SK-N-SH treated with all-trans-retinoic acid at 6 μM for 48 hours (cell line): Measurements from ENCODE around the gene PRKCZ.
"Not testable (repeated sequence)": the region's sequence is repeated elsewhere in the genome, so short reads cannot be mapped to it uniquely, and the experiment has no call there.

Experiments used
- ATAC-seq: fragments of 200-7000 bp; cut with Tn5 transposase; 3 replicates; pipeline ENCODE4 v1.9.1; 2020; ENCODE audit warnings: mild to moderate bottlenecking, moderate library complexity
- BACH2 ChIP-seq: fragments of 250-450 bp; sonication (Bioruptor Pico); IDR thresholded peaks from 2 replicates; pipeline ENCODE4 v1.9.0; 2021; ENCODE audit warnings: mild to moderate bottlenecking, borderline replicate concordance
- ISL1 ChIP-seq: fragments of 250-450 bp; sonication (Bioruptor Pico); IDR thresholded peaks from 2 replicates; pipeline ENCODE4 v2.1.2; 2022; ENCODE audit warnings: mild to moderate bottlenecking, moderate library complexity
- OSR1 ChIP-seq: fragments of 250-450 bp; sonication (Bioruptor Pico); IDR thresholded peaks from 2 replicates; pipeline ENCODE4 v1.8.0; 2022; ENCODE audit warnings: moderate library complexity, mild to moderate bottlenecking, inconsistent platforms
- POU6F1 ChIP-seq: fragments of 250-450 bp; sonication (Bioruptor Pico); IDR thresholded peaks from 2 replicates; pipeline ENCODE4 v1.8.0; 2021; ENCODE audit warnings: low read depth, mild to moderate bottlenecking, moderate library complexity, borderline replicate concordance
- PPARA ChIP-seq: fragments of 250-450 bp; sonication (Bioruptor Pico); IDR thresholded peaks from 2 replicates; pipeline ENCODE4 v1.5.0; 2020; ENCODE audit warnings: mild to moderate bottlenecking, borderline replicate concordance
- RARB ChIP-seq: fragments of 250-450 bp; sonication (Bioruptor Pico); IDR thresholded peaks from 2 replicates; pipeline ENCODE4 v1.8.0; 2021; ENCODE audit warnings: mild to moderate bottlenecking, moderate library complexity
- SNAI2 ChIP-seq: fragments of 250-450 bp; sonication (Bioruptor Pico); IDR thresholded peaks from 2 replicates; pipeline ENCODE4 v1.5.0; 2020; ENCODE audit warnings: mild to moderate bottlenecking, moderate library complexity
- TCF4 ChIP-seq: fragments of 250-450 bp; sonication (Bioruptor Pico); IDR thresholded peaks from 2 replicates; pipeline ENCODE4 v1.8.0; 2021; ENCODE audit warnings: mild to moderate bottlenecking, moderate library complexity, borderline replicate concordance
- TOX ChIP-seq: fragments of 250-450 bp; sonication (Bioruptor Pico); IDR thresholded peaks from 2 replicates; pipeline ENCODE4 v1.8.0; 2021; ENCODE audit warnings: mild to moderate bottlenecking, moderate library complexity, borderline replicate concordance
- ZFP3 ChIP-seq: fragments of 250-450 bp; sonication (Bioruptor Pico); IDR thresholded peaks from 2 replicates; pipeline ENCODE4 v1.5.0; 2020; ENCODE audit warnings: mild to moderate bottlenecking, moderate library complexity
- ZFP30 ChIP-seq: fragments of 450-650 bp; formaldehyde crosslinking; IDR thresholded peaks from 2 replicates; pipeline ENCODE4 v1.5.0; 2022; ENCODE audit warnings: mild to moderate bottlenecking, moderate library complexity
- ZNF565 ChIP-seq: fragments of 450-650 bp; formaldehyde crosslinking; conservative IDR thresholded peaks from 2 replicates; pipeline ENCODE4 v1.5.0; 2020; ENCODE audit warnings: low read depth, mild to moderate bottlenecking, moderate library complexity
- TF ChIP-seq, protein P1 (sequence below): fragments of 250-450 bp; sonication (Bioruptor Pico); IDR thresholded peaks from 2 replicates; pipeline ENCODE4 v1.5.0; 2020; ENCODE audit warnings: mild to moderate bottlenecking, moderate library complexity
- TF ChIP-seq, protein P2 (sequence below): fragments of 250-450 bp; sonication (Bioruptor Pico); IDR thresholded peaks from 2 replicates; pipeline ENCODE4 v1.5.1; 2021; ENCODE audit warnings: mild to moderate bottlenecking, moderate library complexity
- TF ChIP-seq, protein P3 (sequence below): fragments of 250-450 bp; sonication (Bioruptor Pico); IDR thresholded peaks from 2 replicates; pipeline ENCODE4 v1.8.0; 2020; ENCODE audit warnings: mild to moderate bottlenecking, moderate library complexity, borderline replicate concordance

Gene PRKCZ

GRCh38 chr1:2113620-2114135 lies 63.5 kb downstream of the PRKCZ start:
- no peak for ATAC-seq
- TF ChIP-seq RARB (CRISPR knock-in tag) (no peak), OSR1 (CRISPR knock-in tag) (no peak), SNAI2 (no peak), ZFP3 (CRISPR knock-in tag) (no peak)
- TF ChIP-seq, protein P1, sequence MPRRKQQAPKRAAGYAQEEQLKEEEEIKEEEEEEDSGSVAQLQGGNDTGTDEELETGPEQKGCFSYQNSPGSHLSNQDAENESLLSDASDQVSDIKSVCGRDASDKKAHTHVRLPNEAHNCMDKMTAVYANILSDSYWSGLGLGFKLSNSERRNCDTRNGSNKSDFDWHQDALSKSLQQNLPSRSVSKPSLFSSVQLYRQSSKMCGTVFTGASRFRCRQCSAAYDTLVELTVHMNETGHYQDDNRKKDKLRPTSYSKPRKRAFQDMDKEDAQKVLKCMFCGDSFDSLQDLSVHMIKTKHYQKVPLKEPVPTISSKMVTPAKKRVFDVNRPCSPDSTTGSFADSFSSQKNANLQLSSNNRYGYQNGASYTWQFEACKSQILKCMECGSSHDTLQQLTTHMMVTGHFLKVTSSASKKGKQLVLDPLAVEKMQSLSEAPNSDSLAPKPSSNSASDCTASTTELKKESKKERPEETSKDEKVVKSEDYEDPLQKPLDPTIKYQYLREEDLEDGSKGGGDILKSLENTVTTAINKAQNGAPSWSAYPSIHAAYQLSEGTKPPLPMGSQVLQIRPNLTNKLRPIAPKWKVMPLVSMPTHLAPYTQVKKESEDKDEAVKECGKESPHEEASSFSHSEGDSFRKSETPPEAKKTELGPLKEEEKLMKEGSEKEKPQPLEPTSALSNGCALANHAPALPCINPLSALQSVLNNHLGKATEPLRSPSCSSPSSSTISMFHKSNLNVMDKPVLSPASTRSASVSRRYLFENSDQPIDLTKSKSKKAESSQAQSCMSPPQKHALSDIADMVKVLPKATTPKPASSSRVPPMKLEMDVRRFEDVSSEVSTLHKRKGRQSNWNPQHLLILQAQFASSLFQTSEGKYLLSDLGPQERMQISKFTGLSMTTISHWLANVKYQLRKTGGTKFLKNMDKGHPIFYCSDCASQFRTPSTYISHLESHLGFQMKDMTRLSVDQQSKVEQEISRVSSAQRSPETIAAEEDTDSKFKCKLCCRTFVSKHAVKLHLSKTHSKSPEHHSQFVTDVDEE (CRISPR knock-in tag) = no peak
- TF ChIP-seq, protein P2, sequence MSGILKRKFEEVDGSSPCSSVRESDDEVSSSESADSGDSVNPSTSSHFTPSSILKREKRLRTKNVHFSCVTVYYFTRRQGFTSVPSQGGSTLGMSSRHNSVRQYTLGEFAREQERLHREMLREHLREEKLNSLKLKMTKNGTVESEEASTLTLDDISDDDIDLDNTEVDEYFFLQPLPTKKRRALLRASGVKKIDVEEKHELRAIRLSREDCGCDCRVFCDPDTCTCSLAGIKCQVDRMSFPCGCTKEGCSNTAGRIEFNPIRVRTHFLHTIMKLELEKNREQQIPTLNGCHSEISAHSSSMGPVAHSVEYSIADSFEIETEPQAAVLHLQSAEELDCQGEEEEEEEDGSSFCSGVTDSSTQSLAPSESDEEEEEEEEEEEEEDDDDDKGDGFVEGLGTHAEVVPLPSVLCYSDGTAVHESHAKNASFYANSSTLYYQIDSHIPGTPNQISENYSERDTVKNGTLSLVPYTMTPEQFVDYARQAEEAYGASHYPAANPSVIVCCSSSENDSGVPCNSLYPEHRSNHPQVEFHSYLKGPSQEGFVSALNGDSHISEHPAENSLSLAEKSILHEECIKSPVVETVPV (CRISPR knock-in tag) = no peak
- TF ChIP-seq, protein P3, sequence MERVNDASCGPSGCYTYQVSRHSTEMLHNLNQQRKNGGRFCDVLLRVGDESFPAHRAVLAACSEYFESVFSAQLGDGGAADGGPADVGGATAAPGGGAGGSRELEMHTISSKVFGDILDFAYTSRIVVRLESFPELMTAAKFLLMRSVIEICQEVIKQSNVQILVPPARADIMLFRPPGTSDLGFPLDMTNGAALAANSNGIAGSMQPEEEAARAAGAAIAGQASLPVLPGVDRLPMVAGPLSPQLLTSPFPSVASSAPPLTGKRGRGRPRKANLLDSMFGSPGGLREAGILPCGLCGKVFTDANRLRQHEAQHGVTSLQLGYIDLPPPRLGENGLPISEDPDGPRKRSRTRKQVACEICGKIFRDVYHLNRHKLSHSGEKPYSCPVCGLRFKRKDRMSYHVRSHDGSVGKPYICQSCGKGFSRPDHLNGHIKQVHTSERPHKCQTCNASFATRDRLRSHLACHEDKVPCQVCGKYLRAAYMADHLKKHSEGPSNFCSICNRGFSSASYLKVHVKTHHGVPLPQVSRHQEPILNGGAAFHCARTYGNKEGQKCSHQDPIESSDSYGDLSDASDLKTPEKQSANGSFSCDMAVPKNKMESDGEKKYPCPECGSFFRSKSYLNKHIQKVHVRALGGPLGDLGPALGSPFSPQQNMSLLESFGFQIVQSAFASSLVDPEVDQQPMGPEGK (CRISPR knock-in tag) = no peak
- TF ChIP-seq, all 23 proteins: peak for 0

DNA sequence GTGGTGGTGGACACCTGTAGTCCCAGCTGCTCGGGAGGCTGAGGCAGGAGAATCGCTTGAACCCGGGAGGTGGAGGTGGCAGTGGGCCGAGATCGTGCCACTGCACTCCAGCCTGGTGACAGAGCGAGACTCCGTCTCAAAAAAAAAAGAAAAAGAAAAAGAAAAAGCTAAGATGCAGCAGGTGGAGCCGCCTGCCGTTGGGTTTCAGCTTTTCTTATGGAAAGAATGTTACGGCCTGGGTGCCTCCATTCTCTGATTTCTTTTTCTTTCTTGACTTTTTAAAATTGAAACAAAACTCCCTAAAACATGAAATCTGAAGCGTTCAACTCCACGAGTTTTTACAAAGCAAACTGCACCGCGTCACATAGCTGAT lies 64.4 kb downstream of the PRKCZ start:
- not testable (repeated sequence) for ATAC-seq

DNA sequence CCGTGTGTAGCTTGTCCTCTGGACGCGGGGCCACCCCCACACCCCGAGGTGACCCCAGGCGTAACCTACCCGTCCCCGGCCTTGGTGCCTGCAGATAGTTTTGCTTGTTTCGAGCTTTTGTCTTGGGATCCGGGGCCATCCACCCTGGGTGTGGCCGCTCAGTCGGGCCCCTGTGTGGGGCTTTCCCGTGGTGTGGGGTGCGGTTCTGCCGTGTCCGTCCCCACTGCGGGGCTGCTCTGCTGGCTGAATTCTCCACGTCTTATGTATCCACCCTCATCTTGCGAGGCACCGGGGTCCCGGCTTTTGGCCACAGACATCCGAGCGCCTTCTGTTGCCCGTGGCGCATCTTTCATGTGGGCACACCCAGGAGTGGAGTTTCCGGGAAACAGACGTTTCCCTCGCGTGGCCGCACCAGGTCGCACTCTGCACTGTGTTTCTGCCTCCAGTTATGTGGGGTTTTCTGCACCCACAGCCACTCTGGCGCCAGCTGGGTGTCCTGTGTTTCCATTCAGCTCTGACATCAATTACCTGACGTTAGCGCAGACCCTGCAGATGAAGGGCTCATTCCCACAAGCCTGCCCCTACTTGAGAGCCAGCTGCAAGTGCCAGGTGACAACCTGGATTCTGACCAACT lies 64.9 kb downstream of the PRKCZ start:
- ATAC-seq = no peak
- TF ChIP-seq ZNF565 (CRISPR knock-in tag) (no peak), TOX (CRISPR knock-in tag) (no peak), POU6F1 (CRISPR knock-in tag) (no peak)
- TF ChIP-seq, all 23 proteins: peak for 0

- no peak for ATAC-seq
- no peak for TF ChIP-seq ISL1 (CRISPR knock-in tag)
- TF ChIP-seq ZNF565 (CRISPR knock-in tag) = no peak
- TF ChIP-seq ZFP3 (CRISPR knock-in tag) = no peak
Measured at GRCh38 chr1:2115702-2116341, 65.6 kb downstream of the PRKCZ start.

DNA sequence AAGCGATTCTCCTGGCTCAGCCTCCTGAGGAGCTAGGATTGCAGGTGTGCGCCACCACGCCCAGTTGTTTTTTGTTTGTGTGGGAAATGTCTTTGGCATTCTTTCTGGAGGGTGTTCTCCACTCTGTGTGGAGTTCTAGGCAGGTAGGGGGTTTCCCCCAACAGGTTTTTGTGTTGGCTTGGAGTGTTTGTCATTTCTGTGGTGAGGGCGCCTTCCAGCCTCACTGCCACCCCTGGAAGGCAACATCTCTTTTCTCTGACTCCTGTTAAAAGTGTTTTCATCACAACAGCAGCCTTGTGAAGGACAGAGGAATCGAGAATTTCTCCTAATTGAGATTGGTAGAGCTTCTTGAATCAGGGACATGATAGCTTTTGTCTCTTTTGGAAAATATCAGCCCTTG lies 69.7 kb downstream of the PRKCZ start:
- no peak for ATAC-seq
- TF ChIP-seq SNAI2 (no peak), POU6F1 (CRISPR knock-in tag) (no peak), BACH2 (no peak), ISL1 (CRISPR knock-in tag) (no peak), ZFP30 (CRISPR knock-in tag) (no peak), OSR1 (CRISPR knock-in tag) (no peak), PPARA (no peak), TOX (CRISPR knock-in tag) (no peak), TCF4 (CRISPR knock-in tag) (no peak)
- TF ChIP-seq, protein P2 (CRISPR knock-in tag) = no peak
- TF ChIP-seq, protein P3 (CRISPR knock-in tag) = no peak
